Esophagus squamous epithelium (tissue), 5 donors: ENCODE data around the gene ZDHHC17. TPM values are rescaled to one million over a fixed set of nuclear protein-coding genes. Genes with fewer than 3 reads are reported as not detected.

ENCODE experiments used
- DNase-seq: peaks from one replicate; lab custom pipeline; 2025; lab: John Stamatoyannopoulos, UW
- H3K27ac ChIP-seq, 4 donors: fragments of 200-600 bp; sonication (generic); one replicate each; pipeline ENCODE4 v1.5.1; 2016 to 2019; ENCODE audit warnings: mild to moderate bottlenecking in 1 of 4
- H3K27me3 ChIP-seq, 4 donors: fragments of 200-600 bp; sonication (generic); 1 replicate in 3 of 4; 2 replicates in 1 of 4; pipeline versions ENCODE4 v1.5.1 to v1.6.0; 2017 to 2021; ENCODE audit warnings: antibody characterized with exemption in 1 of 4
- H3K36me3 ChIP-seq, 3 donors: fragments of 200-600 bp; sonication (generic); one replicate each; pipeline ENCODE4 v1.5.1; 2016 to 2019
- H3K4me1 ChIP-seq, 3 donors: fragments of 200-600 bp; sonication (generic); one replicate each; pipeline ENCODE4 v1.5.1; 2017 to 2019
- H3K4me3 ChIP-seq, 4 donors: fragments of 200-600 bp; sonication (generic); 1 replicate in 3 of 4; 2 replicates in 1 of 4; pipeline ENCODE4 v1.5.1; 2016 to 2019; ENCODE audit warnings: mild to moderate bottlenecking in 2 of 4, moderate library complexity in 1 of 4
- H3K9me3 ChIP-seq, 3 donors: fragments of 200-600 bp; sonication (generic); one replicate each; pipeline ENCODE4 v1.5.1; 2016 to 2019
- POLR2A ChIP-seq, 4 donors: fragments of 450-650 bp; IDR thresholded peaks; one replicate each; pipeline ENCODE4 v1.6.1; 2017; ENCODE audit warnings: antibody characterized with exemption in 4 of 4, mild to moderate bottlenecking in 4 of 4, moderate library complexity in 3 of 4
- WGBS, 2 donors: methylation state at CpG; one replicate each; pipeline ENCODE4 v1.1.5; 2018; 5-methylcytosine and 5-hydroxymethylcytosine counted together
- intact Hi-C: fragments of 100-400 bp; cut with DNase I; formaldehyde crosslinking; loops from one replicate; pipeline ENCODE4 v1.15.0; 2022
- total RNA-seq, 4 donors: library from RNA; depleted of rRNA; stranded (reverse); fragments of >200 nt; gene quantifications; one replicate each; pipeline ENCODE4 v1.1.0, GENCODE V29; 2016
- TF ChIP-seq, protein P1 (sequence below), 6 experiments: fragments of 450-650 bp in 4 of 6; fragments of 200-600 bp in 2 of 6; sonication (generic) in 2 of 6; IDR thresholded peaks; one replicate each; pipeline ENCODE4 v1.5.1; 2016 to 2019; ENCODE audit warnings: antibody characterized with exemption in 6 of 6, mild to moderate bottlenecking in 4 of 6, moderate library complexity in 4 of 6
- donor health status: DM: yes; HTN: yes; CAD: no.

Gene ZDHHC17
- total RNA-seq, 4 donors from 2014 or later: 6.7 to 26.7 (median 11.7) TPM

DNA sequence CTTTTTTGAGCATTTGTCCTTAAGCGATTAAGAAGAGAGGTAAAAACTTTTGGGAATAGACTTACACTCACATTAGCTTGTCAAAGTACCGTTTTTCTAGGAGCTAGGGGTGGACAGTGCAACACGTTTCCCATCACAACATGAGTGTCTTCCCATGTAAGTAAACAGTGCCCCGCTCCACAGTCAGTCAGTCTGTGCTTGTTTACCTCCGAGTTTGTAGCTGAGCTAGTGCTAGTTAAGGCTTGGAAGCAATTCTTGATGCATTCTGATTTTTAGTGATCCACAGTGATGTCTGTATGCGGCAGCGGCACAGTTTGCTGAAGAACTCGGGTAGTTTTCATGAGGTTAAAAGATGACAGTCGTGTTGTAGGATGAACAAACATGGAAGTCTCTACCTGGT lies 941 bp downstream of the ZDHHC17 start:
- WGBS, 2 donors: 6 to 7% methylated on average over 9 of the region's 9 CpGs
- no peak for DNase-seq

GRCh38 chr12:76765598-76765997 lies 1.7 kb downstream of the ZDHHC17 start:
- H3K36me3 ChIP-seq: peaks cover 0 to 4% (median 0%) of the 10 kb centered on the region in 3 donors
- DNase-seq: no peak
- H3K4me3 ChIP-seq: peak overlapping the region in 3 of 4 donors; percentile 84 to 97 (median 88)
- no peaks in the 10 kb centered on the region for H3K9me3 ChIP-seq
- no peaks in the 10 kb centered on the region for H3K27me3 ChIP-seq
- intact Hi-C loops: no loop called here
- 64 to 69% methylated on average over 6 of the region's 6 CpGs for WGBS, 2 donors
- no peak for TF ChIP-seq POLR2A (IDR thresholded peaks at IDR 0.05)
- TF ChIP-seq, protein P1, sequence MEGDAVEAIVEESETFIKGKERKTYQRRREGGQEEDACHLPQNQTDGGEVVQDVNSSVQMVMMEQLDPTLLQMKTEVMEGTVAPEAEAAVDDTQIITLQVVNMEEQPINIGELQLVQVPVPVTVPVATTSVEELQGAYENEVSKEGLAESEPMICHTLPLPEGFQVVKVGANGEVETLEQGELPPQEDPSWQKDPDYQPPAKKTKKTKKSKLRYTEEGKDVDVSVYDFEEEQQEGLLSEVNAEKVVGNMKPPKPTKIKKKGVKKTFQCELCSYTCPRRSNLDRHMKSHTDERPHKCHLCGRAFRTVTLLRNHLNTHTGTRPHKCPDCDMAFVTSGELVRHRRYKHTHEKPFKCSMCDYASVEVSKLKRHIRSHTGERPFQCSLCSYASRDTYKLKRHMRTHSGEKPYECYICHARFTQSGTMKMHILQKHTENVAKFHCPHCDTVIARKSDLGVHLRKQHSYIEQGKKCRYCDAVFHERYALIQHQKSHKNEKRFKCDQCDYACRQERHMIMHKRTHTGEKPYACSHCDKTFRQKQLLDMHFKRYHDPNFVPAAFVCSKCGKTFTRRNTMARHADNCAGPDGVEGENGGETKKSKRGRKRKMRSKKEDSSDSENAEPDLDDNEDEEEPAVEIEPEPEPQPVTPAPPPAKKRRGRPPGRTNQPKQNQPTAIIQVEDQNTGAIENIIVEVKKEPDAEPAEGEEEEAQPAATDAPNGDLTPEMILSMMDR (IDR thresholded peaks at IDR 0.05): no peak
- peak overlapping the region in 3 of 4 donors; percentile 95 to 99 (median 98) for H3K27ac ChIP-seq
- H3K4me1 ChIP-seq: peaks cover 0 to 52% (median 11%) of the 10 kb centered on the region in 3 donors

More for the DNA sequence above, 941 bp downstream of the ZDHHC17 start:
- no peaks in the 10 kb centered on the region for H3K9me3 ChIP-seq
- H3K27ac ChIP-seq: peak overlapping the region; percentile 93 to 99 (median 96)
- peaks cover 0 to 47% (median 11%) of the 10 kb centered on the region in 3 donors for H3K4me1 ChIP-seq
- no peaks in the 10 kb centered on the region for H3K27me3 ChIP-seq
- intact Hi-C loops: no loop called here
- H3K36me3 ChIP-seq: peaks cover 0 to 4% (median 0%) of the 10 kb centered on the region in 3 donors
- peak overlapping the region; percentile 78 to 97 (median 86) for H3K4me3 ChIP-seq
- TF ChIP-seq POLR2A (IDR thresholded peaks at IDR 0.05): no peak
- TF ChIP-seq, protein P1 (IDR thresholded peaks at IDR 0.05): no peak

DNA sequence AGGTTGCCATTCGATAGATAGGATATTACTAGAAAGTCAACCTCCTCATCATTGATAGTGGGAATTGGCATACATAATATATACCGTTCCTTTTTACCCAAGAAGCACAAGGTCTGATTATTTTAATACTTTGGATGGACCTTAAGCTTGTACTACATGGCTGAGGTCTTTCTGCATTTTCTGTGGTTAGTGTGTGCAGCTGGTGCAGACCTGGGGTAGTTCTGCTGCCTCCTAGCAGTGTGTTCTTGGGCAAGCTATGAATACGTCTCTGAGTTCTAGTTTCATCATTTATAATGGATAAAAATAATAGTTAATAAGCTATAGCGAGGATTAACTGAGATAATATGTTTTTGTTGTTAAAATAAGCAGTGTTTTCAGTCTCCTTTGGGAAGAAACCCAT lies 2.2 kb downstream of the ZDHHC17 start:
- no peak for DNase-seq
- H3K27me3 ChIP-seq: no peaks in the 10 kb centered on the region
- TF ChIP-seq, protein P1 (IDR thresholded peaks at IDR 0.05): no peak
- no peak for TF ChIP-seq POLR2A (IDR thresholded peaks at IDR 0.05)
- intact Hi-C loops: no loop called here
- no peak overlapping the region for H3K27ac ChIP-seq
- H3K9me3 ChIP-seq: no peaks in the 10 kb centered on the region
- peaks cover 0 to 57% (median 11%) of the 10 kb centered on the region in 3 donors for H3K4me1 ChIP-seq
- peak overlapping the region in 1 of 4 donors; percentile 97 for H3K4me3 ChIP-seq
- H3K36me3 ChIP-seq: peaks cover 0 to 4% (median 0%) of the 10 kb centered on the region in 3 donors
- WGBS, 2 donors: 81 to 89% methylated on average over 4 of the region's 4 CpGs

DNA sequence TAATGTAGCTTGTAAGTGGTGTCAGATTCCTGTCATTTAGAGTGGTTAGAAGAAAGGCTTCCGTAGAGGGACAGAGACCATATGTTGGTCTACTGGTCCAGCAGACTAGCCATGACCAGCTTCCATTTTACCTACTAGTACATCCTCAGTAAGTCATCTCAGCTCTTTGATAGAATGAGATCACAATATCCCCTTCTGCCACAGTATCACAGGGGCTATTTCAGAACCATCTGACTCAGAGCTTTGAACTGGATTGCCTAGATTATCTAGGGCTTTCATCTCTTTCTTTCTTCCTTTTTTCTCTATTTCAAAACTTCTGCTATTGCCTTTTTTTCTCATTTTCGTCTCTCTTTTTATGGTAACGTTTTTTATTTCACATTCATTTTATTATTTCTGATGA lies 4.7 kb downstream of the ZDHHC17 start:
- DNase-seq: no peak
- TF ChIP-seq POLR2A (IDR thresholded peaks at IDR 0.05): no peak
- TF ChIP-seq, protein P1 (IDR thresholded peaks at IDR 0.05): no peak
- peaks cover 0 to 13% (median 0%) of the 10 kb centered on the region in 3 donors for H3K36me3 ChIP-seq
- H3K4me3 ChIP-seq: no peak overlapping the region
- no peak overlapping the region for H3K27ac ChIP-seq
- no peaks in the 10 kb centered on the region for H3K27me3 ChIP-seq
- intact Hi-C loops: no loop called here
- 69 to 81% methylated on average over 3 of the region's 3 CpGs for WGBS, 2 donors
- H3K4me1 ChIP-seq: peaks cover 0 to 59% (median 11%) of the 10 kb centered on the region in 3 donors
- no peaks in the 10 kb centered on the region for H3K9me3 ChIP-seq

DNA sequence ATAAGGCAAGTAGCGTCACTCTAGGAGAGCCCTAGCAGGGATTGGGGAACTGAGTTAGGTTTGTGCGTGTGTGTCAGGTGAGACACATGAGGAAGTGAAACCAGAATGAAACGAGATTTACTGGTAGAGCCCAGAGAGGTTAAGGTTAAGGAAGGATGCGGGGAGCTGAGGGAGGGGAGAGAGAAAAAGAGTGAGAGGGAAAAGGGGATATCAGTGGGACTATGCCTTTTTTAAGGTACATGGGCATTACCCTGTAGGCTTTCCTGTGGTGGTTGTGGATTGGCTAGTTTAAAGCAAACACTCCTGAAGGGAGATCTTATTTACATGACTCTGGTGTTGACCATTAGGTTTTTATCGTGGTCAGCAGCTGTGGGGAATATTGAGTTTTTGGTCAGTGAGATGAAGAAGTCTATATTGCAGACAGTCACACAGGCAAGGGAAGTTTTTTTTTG lies 13.9 kb downstream of the ZDHHC17 start:
- Histone ChIP-seq H3K27ac (no peak overlapping the region), H3K27me3 (no peaks in the 10 kb centered on the region), H3K4me3 (no peak overlapping the region), H3K4me1 (peaks cover 0 to 33% (median 7%) of the 10 kb centered on the region in 3 donors), H3K9me3 (no peaks in the 10 kb centered on the region), H3K36me3 (peaks cover 0 to 7% (median 0%) of the 10 kb centered on the region in 3 donors)
- TF ChIP-seq, protein P1 (IDR thresholded peaks at IDR 0.05): no peak
- no peak for TF ChIP-seq POLR2A (IDR thresholded peaks at IDR 0.05)
- intact Hi-C loops: no loop called here
- WGBS, 2 donors: 62 to 70% methylated on average over 5 of the region's 5 CpGs
- DNase-seq: no peak
